Testis (tissue), 3 donors: ENCODE data around the gene SMARCD1. TPM values are rescaled to one million over a fixed set of nuclear protein-coding genes. Genes with fewer than 3 reads are reported as not detected.

Experiments used
- DNase-seq: peaks from one replicate; pipeline ENCODE4 v3.0.0-alpha.2; 2019
- H3K27ac ChIP-seq, 2 donors: fragments of 200-600 bp; sonication (generic); one replicate each; pipeline ENCODE4 v1.5.1; 2019
- H3K27me3 ChIP-seq: fragments of 200-600 bp; sonication (generic); one replicate; pipeline ENCODE4 v1.5.1; 2019
- H3K36me3 ChIP-seq: fragments of 200-600 bp; sonication (generic); one replicate; pipeline ENCODE4 v1.5.1; 2017; ENCODE audit warnings: low read depth; ENCODE audit errors: missing control alignments
- H3K4me1 ChIP-seq: fragments of 200-600 bp; sonication (generic); one replicate; pipeline ENCODE4 v1.5.1; 2019
- H3K4me3 ChIP-seq, 2 donors: fragments of 200-600 bp; sonication (generic); one replicate each; pipeline ENCODE4 v1.5.1; 2017 to 2019
- H3K9me3 ChIP-seq: fragments of 200-600 bp; sonication (generic); one replicate; pipeline ENCODE4 v1.5.1; 2017
- POLR2A ChIP-seq: fragments of 450-650 bp; IDR thresholded peaks from one replicate; pipeline ENCODE4 v1.6.1; 2017; ENCODE audit warnings: antibody characterized with exemption, mild to moderate bottlenecking, moderate library complexity
- WGBS, 2 donors: methylation state at CpG; one replicate each; pipeline ENCODE4 v1.1.5; 2018; 5-methylcytosine and 5-hydroxymethylcytosine counted together
- intact Hi-C: fragments of 100-400 bp; cut with DNase I; formaldehyde crosslinking; loops from one replicate; pipeline ENCODE4 v1.15.1; 2023; ENCODE audit warnings: low total_unique reads
- polyA plus RNA-seq: library from polyadenylated mRNA; stranded (reverse); fragments of 350-450 nt; fragmentation: Illumina TruSeq; extraction: RNeasy Lipid Tissue Mini Kit (QIAGEN cat#74804); gene quantifications from one replicate; pipeline ENCODE4 v1.2.3, GENCODE V29; 2014; ENCODE audit warnings: low read depth, low replicate concordance; ENCODE audit not compliant: insufficient read depth
- total RNA-seq, 2 donors: library from RNA; depleted of rRNA; stranded (reverse); fragments of >200 nt; gene quantifications; one replicate each; pipeline ENCODE4 v1.2.3, GENCODE V29; 2016
- TF ChIP-seq, protein P1 (sequence below), 3 experiments: fragments of 450-650 bp in 2 of 3; fragments of 200-600 bp in 1 of 3; sonication (generic) in 1 of 3; IDR thresholded peaks; one replicate each; pipeline ENCODE4 v1.5.1; 2016 to 2019; ENCODE audit warnings: antibody characterized with exemption in 3 of 3, mild to moderate bottlenecking in 2 of 3, moderate library complexity in 1 of 3

The SMARCD1 gene
- total and polyA plus RNA-seq, 3 donors from 2014 or later: 67.3 to 99.0 (median 87.6) TPM

GRCh38 chr12:50101663-50102062 is 16.5 kb downstream of the SMARCD1 start:
- WGBS, 2 donors: 38 to 55% methylated on average over 3 of the region's 3 CpGs
- H3K27ac ChIP-seq: no peak overlapping the region
- no peaks in the 10 kb centered on the region for H3K27me3 ChIP-seq
- H3K9me3 ChIP-seq: no peaks in the 10 kb centered on the region
- DNase-seq: no peak
- H3K36me3 ChIP-seq: no peaks in the 10 kb centered on the region
- intact Hi-C loops: loop anchor here (10.0 kb wide), 1 partner anchor 73 kb away; no protein-coding TSS in a partner anchor
- TF ChIP-seq POLR2A: no peak
- TF ChIP-seq, protein P1, sequence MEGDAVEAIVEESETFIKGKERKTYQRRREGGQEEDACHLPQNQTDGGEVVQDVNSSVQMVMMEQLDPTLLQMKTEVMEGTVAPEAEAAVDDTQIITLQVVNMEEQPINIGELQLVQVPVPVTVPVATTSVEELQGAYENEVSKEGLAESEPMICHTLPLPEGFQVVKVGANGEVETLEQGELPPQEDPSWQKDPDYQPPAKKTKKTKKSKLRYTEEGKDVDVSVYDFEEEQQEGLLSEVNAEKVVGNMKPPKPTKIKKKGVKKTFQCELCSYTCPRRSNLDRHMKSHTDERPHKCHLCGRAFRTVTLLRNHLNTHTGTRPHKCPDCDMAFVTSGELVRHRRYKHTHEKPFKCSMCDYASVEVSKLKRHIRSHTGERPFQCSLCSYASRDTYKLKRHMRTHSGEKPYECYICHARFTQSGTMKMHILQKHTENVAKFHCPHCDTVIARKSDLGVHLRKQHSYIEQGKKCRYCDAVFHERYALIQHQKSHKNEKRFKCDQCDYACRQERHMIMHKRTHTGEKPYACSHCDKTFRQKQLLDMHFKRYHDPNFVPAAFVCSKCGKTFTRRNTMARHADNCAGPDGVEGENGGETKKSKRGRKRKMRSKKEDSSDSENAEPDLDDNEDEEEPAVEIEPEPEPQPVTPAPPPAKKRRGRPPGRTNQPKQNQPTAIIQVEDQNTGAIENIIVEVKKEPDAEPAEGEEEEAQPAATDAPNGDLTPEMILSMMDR (IDR thresholded peaks at IDR 0.05): peak in 2 of 3 experiments; percentile 31 to 36
- peaks cover 27% of the 10 kb centered on the region for H3K4me1 ChIP-seq
- H3K4me3 ChIP-seq: no peak overlapping the region

DNA sequence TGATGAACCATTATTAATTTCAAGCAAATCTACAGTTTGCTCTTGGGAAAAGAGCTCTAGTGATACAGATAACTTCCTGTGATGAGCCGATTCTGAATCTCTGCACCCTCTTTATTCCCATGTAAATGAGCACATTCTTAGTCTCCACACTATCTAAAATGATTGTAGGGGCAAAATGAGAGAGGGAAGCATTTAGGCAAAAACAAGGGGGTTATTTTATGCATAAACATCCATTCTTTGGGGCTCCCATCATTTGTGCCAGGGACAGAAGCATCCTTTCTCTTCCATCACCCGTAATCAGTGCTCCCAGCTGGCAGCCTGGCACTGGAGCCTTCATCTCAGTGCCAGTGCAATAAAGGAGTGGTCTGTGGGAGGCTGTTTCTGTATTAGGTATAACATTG is 17.0 kb downstream of the SMARCD1 start:
- peaks cover 27% of the 10 kb centered on the region for H3K4me1 ChIP-seq
- H3K27me3 ChIP-seq: no peaks in the 10 kb centered on the region
- no peak overlapping the region for H3K27ac ChIP-seq
- 46 to 59% methylated on average over 2 of the region's 2 CpGs for WGBS, 2 donors
- no peak for DNase-seq
- no peaks in the 10 kb centered on the region for H3K36me3 ChIP-seq
- H3K4me3 ChIP-seq: no peak overlapping the region
- no peaks in the 10 kb centered on the region for H3K9me3 ChIP-seq
- TF ChIP-seq POLR2A: no peak
- TF ChIP-seq, protein P1 (IDR thresholded peaks at IDR 0.05): no peak
- intact Hi-C loops: loop anchor here (10.0 kb wide), 1 partner anchor 73 kb away; no protein-coding TSS in a partner anchor

GRCh38 chr12:50102646-50103309 is 17.6 kb downstream of the SMARCD1 start:
- WGBS, 2 donors: 65 to 69% methylated on average over 8 of the region's 8 CpGs

DNA sequence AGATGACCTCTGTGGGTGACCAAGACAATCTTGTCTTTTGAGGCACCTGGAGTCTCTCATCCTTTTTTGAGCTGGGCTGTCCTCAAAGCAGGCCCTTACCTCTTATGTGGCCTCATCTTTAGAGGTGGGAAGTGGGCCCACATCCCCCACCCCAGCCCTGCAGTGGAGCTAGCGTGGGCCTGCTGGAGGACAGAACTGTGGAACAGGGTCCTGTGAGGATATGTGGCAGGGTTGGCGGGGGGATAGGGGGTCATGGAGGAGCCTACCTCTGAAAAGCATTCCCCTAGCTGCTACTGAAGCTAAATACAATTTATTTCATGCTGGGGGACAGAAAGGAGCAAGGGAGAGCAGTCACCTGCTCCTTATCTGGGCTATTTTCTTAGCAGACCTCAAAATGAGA is 18.2 kb downstream of the SMARCD1 start:
- Histone ChIP-seq H3K27me3 (no peaks in the 10 kb centered on the region), H3K4me3 (no peak overlapping the region), H3K36me3 (no peaks in the 10 kb centered on the region), H3K4me1 (peaks cover 27% of the 10 kb centered on the region), H3K9me3 (no peaks in the 10 kb centered on the region), H3K27ac (peak overlapping the region in 1 of 2 donors; percentile 20)
- no peak for TF ChIP-seq POLR2A
- TF ChIP-seq, protein P1 (IDR thresholded peaks at IDR 0.05): no peak
- WGBS, 2 donors: 76 to 94% methylated on average over 2 of the region's 2 CpGs
- intact Hi-C loops: loop anchor here (10.0 kb wide), 1 partner anchor 71 kb away; no protein-coding TSS in a partner anchor
- DNase-seq: no peak

More at GRCh38 chr12:50102646-50103309, 17.6 kb downstream of the SMARCD1 start:
- Histone ChIP-seq H3K9me3 (no peaks in the 10 kb centered on the region), H3K27me3 (no peaks in the 10 kb centered on the region), H3K4me1 (peaks cover 27% of the 10 kb centered on the region), H3K27ac (no peak overlapping the region), H3K4me3 (no peak overlapping the region), H3K36me3 (no peaks in the 10 kb centered on the region)
- no peak for TF ChIP-seq POLR2A
- TF ChIP-seq, protein P1 (IDR thresholded peaks at IDR 0.05): no peak
- intact Hi-C loops: loop anchor here (10.0 kb wide), 1 partner anchor 72 kb away; no protein-coding TSS in a partner anchor
- DNase-seq: no peak
